Lung microvascular endothelial cell (primary cell): ENCODE data around the gene FLVCR2. TPM values are rescaled to one million over a fixed set of nuclear protein-coding genes. Genes with fewer than 3 reads are reported as not detected.
"Not testable (repeated sequence)": the region's sequence is repeated elsewhere in the genome, so short reads cannot be mapped to it uniquely, and the experiment has no call there.

ENCODE experiments used
- DNase-seq, 2 donors: peaks; one replicate each; pipeline versions ENCODE4 v3.0.0 to v3.0.0-alpha.2; 2010; ENCODE audit warnings: low read depth in 2 of 2
- total RNA-seq: library from RNA; depleted of rRNA; stranded (reverse); fragments of >200 nt; gene quantifications from 2 replicates; pipeline ENCODE4 v1.2.1, GENCODE V29; 2014

Gene FLVCR2
- total RNA-seq, 1 donor from 2014 or later, result 0.79 TPM

GRCh38 chr14:75660630-75661498 is 82.4 kb downstream of the FLVCR2 start, which contains the start of the genes ERG28 and TTLL5:
ERG28 (minus strand) TSS chr14:75660876; CDS start chr14:75657502, 3,374 bp downstream.
TTLL5 (plus strand) TSS chr14:75661246; CDS start chr14:75663150, 1,904 bp downstream.
- peak; percentile 98 to 99 for DNase-seq

- no peak for DNase-seq
Observed at GRCh38 chr14:75661499-75661814, 83.0 kb downstream of the FLVCR2 start.

GRCh38 chr14:75662966-75663365 is 84.5 kb downstream of the FLVCR2 start:
- peak in 1 of 2 donors; percentile 85 for DNase-seq

- peak; percentile 53 to 58 for DNase-seq
Observed at GRCh38 chr14:75667099-75667765, 88.8 kb downstream of the FLVCR2 start.

DNA sequence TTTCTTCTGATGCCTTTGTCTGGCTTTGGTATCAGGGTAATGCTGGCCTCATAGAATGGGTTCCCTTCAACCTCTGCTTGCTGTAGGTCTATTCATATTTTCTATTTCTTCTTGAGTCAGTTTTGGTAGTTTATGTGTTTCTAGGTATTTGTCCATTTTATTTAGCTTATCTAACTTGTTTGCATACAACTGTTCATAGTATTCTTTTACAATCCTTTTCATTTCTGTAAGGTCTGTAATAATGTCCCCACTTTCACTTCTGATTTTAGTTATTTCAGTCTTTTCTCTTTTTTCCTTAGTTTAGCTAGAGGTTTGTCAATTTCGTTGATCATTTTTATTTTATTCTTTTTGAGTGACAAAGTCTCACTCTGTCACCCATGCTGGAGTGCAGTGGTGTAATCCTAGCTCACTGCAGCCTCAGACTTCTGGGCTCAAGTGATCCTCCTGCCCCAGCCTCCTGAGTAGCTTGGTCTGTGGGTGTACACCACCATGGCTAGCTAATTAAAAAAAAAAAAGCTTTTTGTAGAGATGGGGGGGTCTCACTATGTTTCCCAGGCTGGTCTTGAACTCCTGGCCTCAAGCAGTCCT is 94.3 kb downstream of the FLVCR2 start:
- DNase-seq, result no peak

DNA sequence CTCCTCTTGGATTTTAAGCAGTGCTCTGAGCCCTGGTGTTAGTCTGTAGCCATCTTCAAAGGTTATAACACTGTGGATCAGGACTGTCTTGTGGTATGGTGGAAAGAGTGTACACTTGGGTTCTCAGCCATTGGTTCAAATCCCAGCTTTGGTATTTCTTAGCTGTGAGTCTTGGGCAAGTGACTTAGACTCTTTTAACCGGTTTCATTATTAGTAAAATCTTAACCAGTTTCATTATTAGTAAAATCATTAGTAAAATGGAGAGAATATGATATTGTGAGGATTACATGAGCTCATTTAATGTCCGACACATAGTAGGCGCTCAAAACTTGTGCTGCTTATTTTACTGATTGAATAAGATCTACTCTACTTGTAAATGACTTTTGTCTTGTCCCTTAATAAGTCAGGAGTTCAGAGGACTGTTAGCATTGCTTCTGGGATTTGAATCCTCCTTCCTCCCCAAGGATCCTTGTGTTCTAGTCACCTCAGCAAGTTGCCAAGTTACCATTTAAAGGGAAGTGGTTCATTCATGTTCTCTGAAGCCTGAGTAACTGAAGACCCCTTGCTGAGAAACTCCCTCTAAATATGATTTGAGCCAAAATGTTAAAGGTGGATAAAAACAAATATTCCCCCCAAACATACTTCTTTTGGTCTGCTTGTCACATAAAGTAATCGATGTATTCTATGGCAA is 95.1 kb downstream of the FLVCR2 start:
- no peak for DNase-seq

DNA sequence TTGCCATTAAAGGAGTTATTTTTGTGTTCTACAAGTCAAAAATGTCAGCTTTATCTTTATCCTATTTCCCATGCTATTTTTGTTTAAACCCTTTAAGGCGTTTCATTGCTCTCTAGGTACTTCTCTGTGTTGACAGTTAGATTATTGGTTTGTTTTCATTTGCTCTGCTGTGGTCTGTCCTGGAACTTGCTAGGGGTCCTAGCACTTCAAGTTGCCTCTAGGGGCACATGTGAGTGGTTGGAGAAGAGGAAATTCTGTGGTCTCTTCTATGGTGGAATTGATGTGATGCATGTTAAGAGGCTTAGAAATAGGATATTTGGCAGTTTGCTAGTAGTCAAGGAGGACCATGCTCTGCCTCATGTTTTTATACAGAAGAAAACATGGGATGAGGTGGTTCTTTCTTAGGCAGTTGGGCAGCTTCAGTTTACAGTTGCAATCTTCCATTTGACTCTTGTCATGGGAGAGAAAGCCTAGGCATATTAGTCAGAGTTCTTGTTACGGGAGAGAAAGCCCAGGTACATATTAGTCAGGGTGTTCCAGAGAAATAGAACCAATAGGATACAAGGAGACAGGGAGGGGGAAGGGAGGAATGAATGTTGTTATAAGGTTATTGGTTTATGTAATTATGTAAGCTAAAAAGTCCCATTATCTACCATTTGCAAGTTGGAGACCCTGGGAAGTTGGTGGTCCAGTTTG is 97.0 kb downstream of the FLVCR2 start:
- DNase-seq, result no peak

DNA sequence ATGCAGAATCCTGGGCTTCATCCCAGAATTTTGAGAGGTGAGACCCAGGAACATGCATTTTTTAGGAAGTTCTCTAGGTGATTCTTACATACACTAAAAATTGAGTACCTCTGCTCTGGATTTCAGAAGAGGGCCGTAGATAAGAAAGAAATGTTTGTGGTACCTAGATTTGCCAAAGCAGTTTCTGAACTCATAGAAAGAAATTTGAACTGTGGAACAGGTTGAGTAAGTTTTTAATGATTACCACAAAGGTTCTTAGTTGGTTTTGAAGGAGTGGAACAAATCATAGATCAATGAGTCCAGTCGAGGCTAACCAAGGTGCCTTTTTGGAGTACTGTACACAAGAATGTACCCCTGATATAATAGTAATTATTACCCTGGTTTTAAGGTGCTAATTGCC is 107.5 kb downstream of the FLVCR2 start:
- DNase-seq, result no peak

DNA sequence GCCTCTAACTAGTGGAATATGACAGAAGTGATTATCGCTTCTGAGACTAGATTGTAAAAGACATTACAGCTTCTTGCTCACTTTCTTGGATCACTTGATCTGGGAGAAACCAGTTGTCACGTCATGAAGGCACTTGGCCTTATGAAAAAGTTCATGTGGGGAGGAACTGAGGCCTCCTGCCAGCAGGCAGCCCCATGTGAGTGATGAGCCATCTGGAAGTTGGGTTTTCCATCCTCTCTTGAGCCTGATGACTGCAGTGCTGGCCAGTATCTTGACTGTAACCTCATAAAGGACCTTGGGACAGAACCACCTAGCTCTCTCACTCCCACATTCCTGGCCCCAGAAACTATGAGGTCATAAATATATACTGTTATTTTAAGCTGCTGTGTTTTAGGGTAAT is 110.6 kb downstream of the FLVCR2 start:
- peak in 1 of 2 donors; percentile 60 for DNase-seq

DNA sequence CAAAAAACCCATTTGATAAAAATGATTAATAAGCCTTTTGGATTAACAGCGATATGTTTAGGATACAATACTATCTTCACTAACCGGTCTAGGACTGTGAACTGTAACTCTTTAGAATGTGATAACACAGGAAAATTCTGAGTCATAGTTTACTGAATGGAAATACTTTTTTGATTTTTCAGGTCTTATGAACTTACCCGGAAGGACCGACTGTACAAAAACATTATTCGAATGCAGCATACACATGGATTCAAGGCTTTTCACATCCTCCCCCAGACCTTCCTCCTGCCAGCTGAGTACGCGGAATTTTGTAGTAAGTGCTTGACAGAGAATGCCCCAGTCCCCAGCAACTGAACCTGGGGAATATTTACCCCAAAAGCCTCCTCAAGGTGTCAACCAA is 111.6 kb downstream of the FLVCR2 start:
- peak; percentile 67 to 78 for DNase-seq

DNA sequence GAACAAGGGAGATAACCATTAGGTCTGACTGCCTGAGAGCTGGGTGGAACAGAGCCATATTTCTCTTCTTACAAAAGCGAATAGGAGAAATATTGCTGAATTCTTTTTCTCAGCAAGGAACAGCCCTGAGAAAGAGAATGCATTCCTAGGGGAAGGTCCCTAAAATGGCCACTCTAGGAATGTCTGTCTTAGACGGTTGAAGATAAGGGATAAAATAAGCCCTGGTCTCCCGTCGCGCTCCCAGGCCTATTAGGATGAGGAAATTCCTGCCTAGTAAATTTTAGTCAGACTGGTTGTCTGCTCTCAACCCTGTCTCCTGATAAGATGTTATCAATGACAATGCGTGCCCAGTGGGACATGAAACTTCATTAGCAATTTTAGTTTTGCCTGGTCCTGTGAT is 116.6 kb downstream of the FLVCR2 start:
- not testable (repeated sequence) for DNase-seq

DNA sequence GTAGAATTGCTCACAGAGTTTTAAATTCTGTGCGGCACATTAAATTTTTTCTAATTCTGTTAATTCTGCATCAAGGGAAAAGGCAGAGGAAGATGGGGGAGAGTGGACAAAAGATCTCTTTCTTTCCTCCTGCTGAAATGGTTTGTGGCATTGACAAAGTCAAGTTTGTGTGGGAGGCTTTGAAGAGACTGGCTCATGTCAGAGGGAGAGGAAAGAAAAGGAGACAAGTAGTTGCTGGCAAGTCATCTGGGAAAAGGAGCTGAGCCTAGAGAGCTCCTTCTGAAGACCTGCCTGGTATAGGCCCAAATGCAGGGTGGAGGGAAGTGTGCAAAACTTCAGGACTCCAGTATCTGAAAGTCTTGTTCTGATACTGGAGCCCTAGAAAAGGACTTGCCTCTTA is 119.0 kb downstream of the FLVCR2 start:
- DNase-seq, result no peak

Other genes with a start within 250 kb of the FLVCR2 start
- 3.3 and 21.4 TPM in 2 replicates for gene JDP2, start 150.6 kb upstream of the FLVCR2 start, total RNA-seq
- gene BATF, start 56.2 kb upstream of the FLVCR2 start, total RNA-seq, result 3.6 and 3.7 TPM in 2 replicates
- 5.0 TPM in 2 replicates for gene ERG28, start 82.3 kb downstream of the FLVCR2 start, total RNA-seq
- gene TTLL5, start 82.6 kb downstream of the FLVCR2 start, total RNA-seq, result 20.0 and 20.4 TPM in 2 replicates